HepG2 (cell line): Measurements from ENCODE around the gene RREB1. TPM values are rescaled to one million over a fixed set of nuclear protein-coding genes. Genes with fewer than 3 reads are reported as not detected.

Experiments used
- ATRX ChIP-seq: sonication (generic); formaldehyde crosslinking; IDR thresholded peaks from 2 replicates; pipeline ENCODE4 v1.4.0; 2020; ENCODE audit warnings: missing genetic modification reagents, borderline replicate concordance
- FOXC1 ChIP-seq: sonication (generic); formaldehyde crosslinking; IDR thresholded peaks from 2 replicates; pipeline ENCODE4 v1.8.0; 2022; ENCODE audit warnings: mild to moderate bottlenecking, missing genetic modification reagents, borderline replicate concordance
- HOXA5 ChIP-seq: sonication (generic); formaldehyde crosslinking; IDR thresholded peaks from 2 replicates; pipeline ENCODE4 v1.4.0; 2020; ENCODE audit warnings: missing genetic modification reagents
- JUND ChIP-seq: sonication (generic); formaldehyde crosslinking; IDR thresholded peaks from 2 replicates; pipeline ENCODE4 v1.8.0; 2022; ENCODE audit warnings: mild to moderate bottlenecking, missing genetic modification reagents
- KMT2A ChIP-seq: sonication (generic); formaldehyde crosslinking; IDR thresholded peaks from 2 replicates; pipeline ENCODE4 v1.4.0; 2020; ENCODE audit warnings: missing genetic modification reagents
- MEIS2 ChIP-seq: sonication (generic); formaldehyde crosslinking; IDR thresholded peaks from 2 replicates; pipeline ENCODE4 v1.9.0; 2021; ENCODE audit warnings: mild to moderate bottlenecking, missing genetic modification reagents
- NKX3-1 ChIP-seq: sonication (generic); formaldehyde crosslinking; IDR thresholded peaks from 2 replicates; pipeline ENCODE4 v1.5.0; 2020; ENCODE audit warnings: missing genetic modification reagents
- NR1H2 ChIP-seq: sonication (generic); formaldehyde crosslinking; IDR thresholded peaks from 2 replicates; pipeline ENCODE4 v1.8.1; 2022; ENCODE audit warnings: low read depth, missing genetic modification reagents, borderline replicate concordance
- NR3C1 ChIP-seq: sonication (generic); formaldehyde crosslinking; IDR thresholded peaks from 2 replicates; pipeline ENCODE4 v1.4.0; 2020; ENCODE audit warnings: missing genetic modification reagents
- NRL ChIP-seq: sonication (generic); formaldehyde crosslinking; IDR thresholded peaks from 2 replicates; pipeline ENCODE4 v1.5.0; 2020; ENCODE audit warnings: missing genetic modification reagents, mild to moderate bottlenecking, moderate library complexity, borderline replicate concordance
- PCBP2 ChIP-seq: fragments of 200-400 bp; formaldehyde crosslinking; optimal IDR thresholded peaks from 2 replicates; pipeline ENCODE3; 2018; ENCODE audit warnings: low read length, low read depth; ENCODE audit not compliant: poor library complexity, severe bottlenecking
- POGZ ChIP-seq: sonication (generic); formaldehyde crosslinking; IDR thresholded peaks from 2 replicates; pipeline ENCODE4 v1.4.0; 2020; ENCODE audit warnings: mild to moderate bottlenecking, missing genetic modification reagents
- ZFP90 ChIP-seq: sonication (generic); formaldehyde crosslinking; IDR thresholded peaks from 2 replicates; pipeline ENCODE4 v1.8.0; 2022; ENCODE audit warnings: missing genetic modification reagents, mild to moderate bottlenecking, inconsistent platforms, borderline replicate concordance
- ZNF136 ChIP-seq: sonication (generic); formaldehyde crosslinking; IDR thresholded peaks from 2 replicates; pipeline ENCODE4 v1.8.1; 2022; ENCODE audit warnings: low read depth, mild to moderate bottlenecking, moderate library complexity, missing genetic modification reagents
- ZNF282 ChIP-seq: fragments of 450-650 bp; IDR thresholded peaks from 2 replicates; pipeline ENCODE4 v1.6.1; 2018; ENCODE audit not compliant: partially characterized antibody
- ZNF547 ChIP-seq: sonication (generic); formaldehyde crosslinking; IDR thresholded peaks from 2 replicates; pipeline ENCODE4 v1.5.1; 2020; ENCODE audit warnings: mild to moderate bottlenecking, missing genetic modification reagents
- polyA plus RNA-seq, 8 experiments: library from polyadenylated mRNA; depleted of rRNA in 3 of 8; stranded (reverse) in 7 of 8; unstranded in 1 of 8; fragments of >200 nt; fragmentation: Illumina TruSeq in 4 of 8; extraction: Trizol in 4 of 8; gene quantifications; 2 replicates each; pipeline versions ENCODE4 v1.2.1 to v1.2.3, GENCODE V29; 2011 to 2016; ENCODE audit warnings: low read depth in 4 of 8, missing spikeins in 1 of 8, mixed read lengths in 1 of 8; ENCODE audit not compliant: insufficient read depth in 1 of 8
- total RNA-seq, 5 experiments: library from RNA; depleted of rRNA; stranded (reverse); fragments of >200 nt; fragmentation: Illumina TruSeq; extraction: Trizol; gene quantifications; 2 replicates each; pipeline ENCODE4 v1.2.3, GENCODE V29; 2016; ENCODE audit warnings: low read depth in 1 of 5
- TF ChIP-seq, protein P1 (sequence below): sonication (generic); formaldehyde crosslinking; IDR thresholded peaks from 2 replicates; pipeline ENCODE4 v1.4.0; 2020; ENCODE audit warnings: low read depth, mild to moderate bottlenecking, missing genetic modification reagents
- TF ChIP-seq, protein P2 (sequence below): sonication (generic); formaldehyde crosslinking; IDR thresholded peaks from 2 replicates; pipeline ENCODE4 v1.4.0; 2020; ENCODE audit warnings: mild to moderate bottlenecking, missing genetic modification reagents
- TF ChIP-seq, protein P3 (sequence below): sonication (generic); formaldehyde crosslinking; IDR thresholded peaks from 2 replicates; pipeline ENCODE4 v1.4.0; 2020; ENCODE audit warnings: missing genetic modification reagents
- TF ChIP-seq, protein P4 (sequence below): sonication (generic); formaldehyde crosslinking; conservative IDR thresholded peaks from 2 replicates; pipeline ENCODE4 v1.8.0; 2022; ENCODE audit warnings: low read depth, missing genetic modification reagents
- TF ChIP-seq, protein P5 (sequence below): sonication (generic); formaldehyde crosslinking; IDR thresholded peaks from 2 replicates; pipeline ENCODE4 v1.8.1; 2022; ENCODE audit warnings: mild to moderate bottlenecking, missing genetic modification reagents

Gene RREB1
- total and polyA plus RNA-seq, 2 of the 13 experiments (the other 11 are each of a cell fraction or from before 2014, with no cell fraction given): 6.1 to 23.2 TPM

DNA sequence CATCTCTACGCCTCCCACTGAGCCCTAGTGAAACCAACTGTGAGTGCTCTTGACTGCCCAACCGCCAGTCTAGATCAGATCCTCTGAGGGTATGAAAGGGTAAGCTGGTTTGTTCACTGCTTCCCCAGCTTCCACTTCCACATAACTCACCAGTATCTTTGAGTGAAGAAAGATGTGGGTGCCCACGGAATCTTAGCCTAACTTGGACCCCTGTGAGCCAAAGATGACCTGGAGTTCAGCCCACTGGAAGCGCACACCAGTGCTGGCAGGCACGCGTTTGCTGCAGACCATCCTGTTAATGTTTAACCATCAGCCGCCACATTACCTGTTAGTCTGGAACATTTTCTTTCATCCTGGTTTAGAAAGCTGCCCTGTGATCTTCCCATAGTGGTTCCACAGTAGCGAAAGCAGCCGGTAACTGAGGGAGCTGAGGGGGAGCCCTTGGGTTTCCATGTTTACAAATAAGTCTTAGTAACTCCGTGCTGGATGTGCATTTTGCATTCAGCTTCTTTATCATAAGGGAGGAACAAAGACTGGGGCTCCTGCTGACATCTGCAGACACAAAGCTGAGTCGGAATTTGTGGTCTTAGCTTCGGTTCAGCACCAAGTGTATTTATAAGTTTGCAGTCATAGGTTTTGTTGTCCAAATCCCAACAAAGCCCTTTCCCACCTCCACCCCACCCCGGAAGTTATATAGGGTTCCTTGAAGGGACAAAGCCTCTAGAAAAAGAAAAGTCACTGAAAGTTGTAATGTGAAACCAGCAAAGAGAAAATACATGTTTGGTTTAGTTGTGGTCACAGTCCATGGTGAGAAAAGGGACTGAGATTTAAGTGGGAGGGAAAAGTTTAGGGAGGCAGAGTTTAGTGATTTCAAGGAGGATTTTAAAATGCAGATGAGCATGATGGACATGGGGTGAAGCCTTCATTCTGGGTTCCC lies 134.2 kb downstream of the RREB1 start (continued):
- TF ChIP-seq NR1H2 (CRISPR knock-in tag) (no peak), MEIS2 (CRISPR knock-in tag) (peak; percentile 75; the same call in 1 of the 2 replicates), JUND (CRISPR knock-in tag) (no peak), ZNF136 (CRISPR knock-in tag) (no peak; the same call in 1 of the 2 replicates), ZNF547 (CRISPR knock-in tag) (no peak), ZFP90 (CRISPR knock-in tag) (peak; percentile 81), NRL (no peak), KMT2A (CRISPR knock-in tag) (peak; percentile 52; the same call in 1 of the 2 replicates), ZNF282 (no peak), NR3C1 (CRISPR knock-in tag) (no peak), NKX3-1 (no peak), POGZ (CRISPR knock-in tag) (peak; percentile 34; the same call in 1 of the 2 replicates), ATRX (no peak), PCBP2 (peak; percentile 63), HOXA5 (CRISPR knock-in tag) (peak; percentile 75; the same call in 1 of the 2 replicates), FOXC1 (no peak)
- TF ChIP-seq, protein P1, sequence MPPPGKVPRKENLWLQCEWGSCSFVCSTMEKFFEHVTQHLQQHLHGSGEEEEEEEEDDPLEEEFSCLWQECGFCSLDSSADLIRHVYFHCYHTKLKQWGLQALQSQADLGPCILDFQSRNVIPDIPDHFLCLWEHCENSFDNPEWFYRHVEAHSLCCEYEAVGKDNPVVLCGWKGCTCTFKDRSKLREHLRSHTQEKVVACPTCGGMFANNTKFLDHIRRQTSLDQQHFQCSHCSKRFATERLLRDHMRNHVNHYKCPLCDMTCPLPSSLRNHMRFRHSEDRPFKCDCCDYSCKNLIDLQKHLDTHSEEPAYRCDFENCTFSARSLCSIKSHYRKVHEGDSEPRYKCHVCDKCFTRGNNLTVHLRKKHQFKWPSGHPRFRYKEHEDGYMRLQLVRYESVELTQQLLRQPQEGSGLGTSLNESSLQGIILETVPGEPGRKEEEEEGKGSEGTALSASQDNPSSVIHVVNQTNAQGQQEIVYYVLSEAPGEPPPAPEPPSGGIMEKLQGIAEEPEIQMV (CRISPR knock-in tag): peak; percentile 38; the same call in 1 of the 2 replicates
- TF ChIP-seq, protein P2, sequence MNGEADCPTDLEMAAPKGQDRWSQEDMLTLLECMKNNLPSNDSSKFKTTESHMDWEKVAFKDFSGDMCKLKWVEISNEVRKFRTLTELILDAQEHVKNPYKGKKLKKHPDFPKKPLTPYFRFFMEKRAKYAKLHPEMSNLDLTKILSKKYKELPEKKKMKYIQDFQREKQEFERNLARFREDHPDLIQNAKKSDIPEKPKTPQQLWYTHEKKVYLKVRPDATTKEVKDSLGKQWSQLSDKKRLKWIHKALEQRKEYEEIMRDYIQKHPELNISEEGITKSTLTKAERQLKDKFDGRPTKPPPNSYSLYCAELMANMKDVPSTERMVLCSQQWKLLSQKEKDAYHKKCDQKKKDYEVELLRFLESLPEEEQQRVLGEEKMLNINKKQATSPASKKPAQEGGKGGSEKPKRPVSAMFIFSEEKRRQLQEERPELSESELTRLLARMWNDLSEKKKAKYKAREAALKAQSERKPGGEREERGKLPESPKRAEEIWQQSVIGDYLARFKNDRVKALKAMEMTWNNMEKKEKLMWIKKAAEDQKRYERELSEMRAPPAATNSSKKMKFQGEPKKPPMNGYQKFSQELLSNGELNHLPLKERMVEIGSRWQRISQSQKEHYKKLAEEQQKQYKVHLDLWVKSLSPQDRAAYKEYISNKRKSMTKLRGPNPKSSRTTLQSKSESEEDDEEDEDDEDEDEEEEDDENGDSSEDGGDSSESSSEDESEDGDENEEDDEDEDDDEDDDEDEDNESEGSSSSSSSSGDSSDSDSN: no peak
- TF ChIP-seq, protein P3, sequence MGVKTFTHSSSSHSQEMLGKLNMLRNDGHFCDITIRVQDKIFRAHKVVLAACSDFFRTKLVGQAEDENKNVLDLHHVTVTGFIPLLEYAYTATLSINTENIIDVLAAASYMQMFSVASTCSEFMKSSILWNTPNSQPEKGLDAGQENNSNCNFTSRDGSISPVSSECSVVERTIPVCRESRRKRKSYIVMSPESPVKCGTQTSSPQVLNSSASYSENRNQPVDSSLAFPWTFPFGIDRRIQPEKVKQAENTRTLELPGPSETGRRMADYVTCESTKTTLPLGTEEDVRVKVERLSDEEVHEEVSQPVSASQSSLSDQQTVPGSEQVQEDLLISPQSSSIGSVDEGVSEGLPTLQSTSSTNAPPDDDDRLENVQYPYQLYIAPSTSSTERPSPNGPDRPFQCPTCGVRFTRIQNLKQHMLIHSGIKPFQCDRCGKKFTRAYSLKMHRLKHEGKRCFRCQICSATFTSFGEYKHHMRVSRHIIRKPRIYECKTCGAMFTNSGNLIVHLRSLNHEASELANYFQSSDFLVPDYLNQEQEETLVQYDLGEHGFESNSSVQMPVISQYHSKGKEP (CRISPR knock-in tag): no peak
- TF ChIP-seq, protein P4, sequence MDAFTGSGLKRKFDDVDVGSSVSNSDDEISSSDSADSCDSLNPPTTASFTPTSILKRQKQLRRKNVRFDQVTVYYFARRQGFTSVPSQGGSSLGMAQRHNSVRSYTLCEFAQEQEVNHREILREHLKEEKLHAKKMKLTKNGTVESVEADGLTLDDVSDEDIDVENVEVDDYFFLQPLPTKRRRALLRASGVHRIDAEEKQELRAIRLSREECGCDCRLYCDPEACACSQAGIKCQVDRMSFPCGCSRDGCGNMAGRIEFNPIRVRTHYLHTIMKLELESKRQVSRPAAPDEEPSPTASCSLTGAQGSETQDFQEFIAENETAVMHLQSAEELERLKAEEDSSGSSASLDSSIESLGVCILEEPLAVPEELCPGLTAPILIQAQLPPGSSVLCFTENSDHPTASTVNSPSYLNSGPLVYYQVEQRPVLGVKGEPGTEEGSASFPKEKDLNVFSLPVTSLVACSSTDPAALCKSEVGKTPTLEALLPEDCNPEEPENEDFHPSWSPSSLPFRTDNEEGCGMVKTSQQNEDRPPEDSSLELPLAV (CRISPR knock-in tag): no peak
- TF ChIP-seq, protein P5, sequence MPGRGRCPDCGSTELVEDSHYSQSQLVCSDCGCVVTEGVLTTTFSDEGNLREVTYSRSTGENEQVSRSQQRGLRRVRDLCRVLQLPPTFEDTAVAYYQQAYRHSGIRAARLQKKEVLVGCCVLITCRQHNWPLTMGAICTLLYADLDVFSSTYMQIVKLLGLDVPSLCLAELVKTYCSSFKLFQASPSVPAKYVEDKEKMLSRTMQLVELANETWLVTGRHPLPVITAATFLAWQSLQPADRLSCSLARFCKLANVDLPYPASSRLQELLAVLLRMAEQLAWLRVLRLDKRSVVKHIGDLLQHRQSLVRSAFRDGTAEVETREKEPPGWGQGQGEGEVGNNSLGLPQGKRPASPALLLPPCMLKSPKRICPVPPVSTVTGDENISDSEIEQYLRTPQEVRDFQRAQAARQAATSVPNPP (CRISPR knock-in tag): no peak
